ENCODE results near the gene INPP5B.
"Not testable (repeated sequence)": the region's sequence is repeated elsewhere in the genome, so short reads cannot be mapped to it uniquely, and the experiment has no call there.

INPP5B gene

GRCh38 chr1:37919277-37919676, 27.6 kb downstream of the INPP5B start:
- ChIA-PET POLR2A (no interaction called here), CTCF (no interaction called here)
- DNase-seq (ENCODE audit: extremely low spot score) = no peak
- TF ChIP-seq CTCF (IDR thresholded peaks at IDR 0.05; ENCODE audit: control extremely low read depth, extremely low read depth, low read depth, missing control alignments) = no peak

GRCh38 chr1:37915476-37916093, 31.3 kb downstream of the INPP5B start:
- ChIA-PET CTCF (interaction anchor here (1.3 to 2.7 kb wide), 3 partner anchors 11 to 20 kb away, joined by 4 to 11 read pairs (median 4); no protein-coding TSS in a partner anchor), POLR2A (no interaction called here)
- no peak for DNase-seq (ENCODE audit: extremely low spot score)
- TF ChIP-seq CTCF (IDR thresholded peaks at IDR 0.05; ENCODE audit: control extremely low read depth, extremely low read depth, low read depth, missing control alignments) = no peak

GRCh38 chr1:37914719-37915475, 32.0 kb downstream of the INPP5B start:
- no peak for TF ChIP-seq CTCF (IDR thresholded peaks at IDR 0.05; ENCODE audit: control extremely low read depth, extremely low read depth, low read depth, missing control alignments)
- CTCF ChIA-PET = interaction anchor here (1.3 to 2.7 kb wide), 3 partner anchors 12 to 21 kb away, joined by 4 to 11 read pairs (median 4); no protein-coding TSS in a partner anchor
- DNase-seq (ENCODE audit: extremely low spot score) = no peak
- POLR2A ChIA-PET = no interaction called here

GRCh38 chr1:37911478-37911877, 35.4 kb downstream of the INPP5B start:
- POLR2A ChIA-PET; CTCF ChIA-PET; DNase-seq (ENCODE audit: extremely low spot score): not testable (repeated sequence)

- DNase-seq (ENCODE audit: extremely low spot score); POLR2A ChIA-PET; CTCF ChIA-PET: not testable (repeated sequence)
These were observed 36.0 kb downstream of the INPP5B start for GRCh38 chr1:37910886-37911285.

GRCh38 chr1:37908531-37908930, 38.3 kb downstream of the INPP5B start:
- POLR2A ChIA-PET; CTCF ChIA-PET; DNase-seq (ENCODE audit: extremely low spot score): not testable (repeated sequence)

- POLR2A ChIA-PET; CTCF ChIA-PET; DNase-seq (ENCODE audit: extremely low spot score): not testable (repeated sequence)
These were observed 39.3 kb downstream of the INPP5B start for GRCh38 chr1:37907416-37908125.

GRCh38 chr1:37906591-37906990, 40.3 kb downstream of the INPP5B start:
- DNase-seq (ENCODE audit: extremely low spot score); POLR2A ChIA-PET; CTCF ChIA-PET: not testable (repeated sequence)

GRCh38 chr1:37905727-37906126, 41.1 kb downstream of the INPP5B start:
- TF ChIP-seq CTCF (IDR thresholded peaks at IDR 0.05; ENCODE audit: control extremely low read depth, extremely low read depth, low read depth, missing control alignments) = no peak
- CTCF ChIA-PET = interaction anchor here (0.9 to 1.3 kb wide), 4 partner anchors 12 to 46 kb away, joined by 3 read pairs; partner anchors contain the start of gene MTF1
- POLR2A ChIA-PET = no interaction called here
- DNase-seq (ENCODE audit: extremely low spot score) = no peak

- POLR2A ChIA-PET; DNase-seq (ENCODE audit: extremely low spot score): not testable (repeated sequence)
- CTCF ChIA-PET = interaction anchor here (1.9 kb wide), 1 partner anchor 44 kb away, joined by 6 read pairs; the partner anchor contains the start of gene MTF1
These were observed 42.9 kb downstream of the INPP5B start for GRCh38 chr1:37903921-37904320.
